DOHH2 (cell line): ENCODE results near the gene RNF130.

ENCODE experiments used
- H3F3A ChIP-seq: fragments of 200-600 bp; sonication (generic), shearing (Covaris generic); 2 replicates; pipeline ENCODE4 v1.6.0; 2016; ENCODE audit warnings: antibody characterized with exemption, mild to moderate bottlenecking; ENCODE audit not compliant: control insufficient read depth, insufficient read depth
- H3K27ac ChIP-seq: fragments of 200-600 bp; sonication (generic); 2 replicates; pipeline ENCODE4 v1.5.1; 2014; ENCODE audit warnings: low read depth, mild to moderate bottlenecking, low read length, moderate library complexity
- H3K27me3 ChIP-seq: fragments of 200-600 bp; sonication (generic); 2 replicates; pipeline ENCODE4 v1.6.1; 2014; ENCODE audit warnings: mild to moderate bottlenecking, low read length, mixed read lengths; ENCODE audit not compliant: control insufficient read depth
- H3K36me3 ChIP-seq: fragments of 200-600 bp; sonication (generic); 2 replicates; pipeline ENCODE4 v1.6.1; 2014; ENCODE audit warnings: mild to moderate bottlenecking, low read length, moderate library complexity, mixed read lengths; ENCODE audit not compliant: control insufficient read depth
- H3K4me1 ChIP-seq: fragments of 200-600 bp; sonication (generic); 2 replicates; pipeline ENCODE4 v1.6.1; 2014; ENCODE audit warnings: mild to moderate bottlenecking, low read length, mixed read lengths; ENCODE audit not compliant: control insufficient read depth
- H3K4me2 ChIP-seq: fragments of 200-600 bp; sonication (generic); 2 replicates; pipeline ENCODE4 v1.6.0; 2014; ENCODE audit warnings: mild to moderate bottlenecking, low read length, moderate library complexity
- H3K4me3 ChIP-seq: fragments of 200-600 bp; sonication (generic); 2 replicates; pipeline ENCODE4 v1.5.1; 2014; ENCODE audit warnings: mild to moderate bottlenecking, low read length, mixed read lengths
- H3K79me2 ChIP-seq: fragments of 200-600 bp; sonication (generic); 2 replicates; pipeline ENCODE4 v1.6.1; 2014; ENCODE audit warnings: mild to moderate bottlenecking, low read length, mixed read lengths; ENCODE audit not compliant: control insufficient read depth
- H3K9me2 ChIP-seq: fragments of 200-600 bp; sonication (generic); replicated peaks from 2 replicates; pipeline ENCODE4 v1.6.1; 2014; ENCODE audit warnings: mild to moderate bottlenecking, low read length, mixed read lengths; ENCODE audit not compliant: control insufficient read depth
- H3K9me3 ChIP-seq: fragments of 200-600 bp; sonication (generic); 2 replicates; pipeline ENCODE4 v1.6.1; 2014; ENCODE audit warnings: antibody characterized with exemption, low read length, mixed read lengths; ENCODE audit not compliant: control insufficient read depth, insufficient read depth
- H4K20me1 ChIP-seq: fragments of 200-600 bp; sonication (generic); 2 replicates; pipeline ENCODE4 v1.6.0; 2014; ENCODE audit warnings: low read depth, mild to moderate bottlenecking, antibody characterized with exemption, low read length, moderate library complexity; ENCODE audit not compliant: control insufficient read depth, insufficient read depth
- CTCF ChIP-seq: fragments of 200-600 bp; sonication (generic); IDR thresholded peaks from one replicate; pipeline ENCODE4 v1.5.1; 2014; ENCODE audit warnings: antibody characterized with exemption, mild to moderate bottlenecking, low read depth, low read length; ENCODE audit not compliant: poor library complexity, severe bottlenecking
- EZH2phosphoT487 ChIP-seq: fragments of 200-600 bp; sonication (generic); IDR thresholded peaks from 2 replicates; pipeline ENCODE4 v1.6.1; 2017; ENCODE audit warnings: borderline replicate concordance, mild to moderate bottlenecking, antibody characterized with exemption, low read length, moderate library complexity, mixed read lengths

RNF130 gene

GRCh38 chr5:180050121-180050940 lies 21.2 kb downstream of the RNF130 start:
- no peaks in the 10 kb centered on the region for H3K9me3 ChIP-seq
- no peak overlapping the region for H3K4me2 ChIP-seq
- H3F3A ChIP-seq: no peaks in the 10 kb centered on the region
- no peaks in the 10 kb centered on the region for H3K79me2 ChIP-seq
- no peak overlapping the region for H3K27ac ChIP-seq
- no peak overlapping the region for H3K4me3 ChIP-seq
- TF ChIP-seq EZH2phosphoT487: no peak
- TF ChIP-seq CTCF: no peak
- H4K20me1 ChIP-seq: no peaks in the 10 kb centered on the region
- peaks cover 9% of the 10 kb centered on the region for H3K27me3 ChIP-seq
- no peaks in the 10 kb centered on the region for H3K9me2 ChIP-seq
- H3K36me3 ChIP-seq: no peaks in the 10 kb centered on the region
- no peaks in the 10 kb centered on the region for H3K4me1 ChIP-seq

- H4K20me1 ChIP-seq: no peaks in the 10 kb centered on the region
- H3F3A ChIP-seq: no peaks in the 10 kb centered on the region
- no peaks in the 10 kb centered on the region for H3K9me3 ChIP-seq
- TF ChIP-seq CTCF (no peak), EZH2phosphoT487 (no peak)
- H3K36me3 ChIP-seq: no peaks in the 10 kb centered on the region
- H3K79me2 ChIP-seq: no peaks in the 10 kb centered on the region
- H3K4me3 ChIP-seq: no peak overlapping the region
- no peak overlapping the region for H3K4me2 ChIP-seq
- no peaks in the 10 kb centered on the region for H3K9me2 ChIP-seq
- H3K4me1 ChIP-seq: no peaks in the 10 kb centered on the region
- H3K27me3 ChIP-seq: peaks cover 9% of the 10 kb centered on the region
- no peak overlapping the region for H3K27ac ChIP-seq
Observed at GRCh38 chr5:180049185-180049548, 22.4 kb downstream of the RNF130 start.

- Histone ChIP-seq H3K9me3 (no peaks in the 10 kb centered on the region), H3K9me2 (no peaks in the 10 kb centered on the region), H3K27ac (no peak overlapping the region), H3K4me1 (no peaks in the 10 kb centered on the region), H3K79me2 (no peaks in the 10 kb centered on the region), H4K20me1 (no peaks in the 10 kb centered on the region), H3F3A (no peaks in the 10 kb centered on the region), H3K27me3 (peaks cover 3% of the 10 kb centered on the region; the same call in 1 of the 2 replicates), H3K4me3 (no peak overlapping the region), H3K36me3 (no peaks in the 10 kb centered on the region), H3K4me2 (no peak overlapping the region)
- TF ChIP-seq EZH2phosphoT487: no peak
- no peak for TF ChIP-seq CTCF
Observed at GRCh38 chr5:180047667-180048066, 23.9 kb downstream of the RNF130 start.
